Dedifferentiated amniotic fluid mesenchymal stem cell (primary cell): ENCODE results near the gene NEDD8.
"Not testable (repeated sequence)": the region's sequence is repeated elsewhere in the genome, so short reads cannot be mapped to it uniquely, and the experiment has no call there.

ENCODE experiments used
- DNase-seq: peaks from one replicate; pipeline ENCODE4 v3.0.0-alpha.2; 2016; ENCODE audit errors: extremely low spot score

The NEDD8 gene

DNA sequence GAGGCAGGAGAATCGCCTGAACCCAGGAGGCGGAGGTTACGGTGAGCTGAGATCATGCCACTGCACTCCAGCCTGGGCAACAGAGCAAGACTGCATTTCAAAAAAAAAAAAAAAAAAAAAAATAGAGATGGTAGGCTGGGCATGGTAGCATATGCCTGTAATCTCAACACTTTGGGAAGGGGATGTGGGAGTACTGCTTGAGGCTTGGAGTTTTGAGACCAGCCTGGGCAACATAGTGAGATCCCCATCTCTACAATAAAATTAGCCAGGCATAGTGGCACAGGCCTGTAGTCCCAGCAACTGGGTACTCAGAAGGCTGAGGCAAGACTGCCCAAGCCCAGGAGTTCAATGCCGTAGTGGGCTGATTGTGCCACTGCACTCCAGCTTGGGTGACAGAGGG, 9.2 kb downstream of the NEDD8 start:
- not testable (repeated sequence) for DNase-seq

DNA sequence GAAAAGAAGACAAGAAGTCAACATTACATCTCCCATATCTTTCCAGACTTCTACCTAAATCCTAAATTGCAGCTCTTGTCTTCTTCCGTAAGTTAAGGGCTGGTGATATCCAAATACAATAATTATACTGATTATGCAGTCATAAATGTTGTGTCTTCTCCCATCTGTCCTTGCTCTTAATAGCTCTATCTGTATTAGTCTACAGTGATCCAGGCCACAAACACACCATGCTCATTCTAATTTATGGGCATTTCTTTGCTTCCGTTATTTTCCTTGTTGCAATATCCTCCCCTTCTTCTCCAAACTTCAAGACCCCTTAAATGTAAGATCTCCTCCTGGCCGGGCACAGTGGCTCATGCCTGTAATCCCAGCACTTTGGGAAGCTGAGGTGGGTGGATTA, 12.6 kb downstream of the NEDD8 start:
- DNase-seq, result no peak

DNA sequence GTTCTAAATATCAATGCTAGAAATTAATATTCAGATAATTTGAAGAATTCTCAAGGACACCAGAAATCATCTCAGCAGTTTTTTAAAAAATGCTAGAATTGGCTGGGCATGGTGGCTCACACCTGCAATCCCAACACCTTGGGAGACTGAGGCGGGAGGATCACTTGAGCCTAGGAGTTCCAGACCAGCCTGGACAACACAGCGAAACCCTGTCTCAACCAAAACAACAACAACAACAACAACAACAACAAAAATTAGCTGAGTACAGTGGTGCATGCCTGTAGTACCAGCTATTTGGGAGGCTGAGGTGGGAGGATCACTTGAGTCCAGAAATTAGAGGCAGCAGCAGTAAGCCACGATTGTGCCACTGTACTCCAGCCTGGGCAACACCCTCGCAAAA, 13.1 kb downstream of the NEDD8 start:
- no peak for DNase-seq

DNA sequence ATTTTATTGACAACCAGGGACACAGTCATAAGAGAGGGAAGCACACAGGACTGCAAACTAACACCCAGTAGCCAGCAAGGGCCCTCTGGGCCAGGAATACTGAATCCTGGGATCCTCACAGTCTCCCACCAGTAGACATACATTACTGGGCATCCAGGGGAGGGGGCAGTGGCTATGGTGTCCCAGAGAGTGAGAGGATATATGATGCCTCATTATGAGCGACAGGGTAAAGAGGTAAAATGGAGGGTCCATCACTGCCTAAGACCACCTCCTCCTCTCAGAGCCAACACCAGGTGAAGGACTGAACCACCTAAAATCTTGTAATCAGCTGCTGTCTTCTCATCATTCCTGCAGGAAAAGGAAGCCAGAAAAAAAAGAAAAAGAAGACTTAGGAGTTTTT, 15.3 kb downstream of the NEDD8 start:
- not testable (repeated sequence) for DNase-seq

DNA sequence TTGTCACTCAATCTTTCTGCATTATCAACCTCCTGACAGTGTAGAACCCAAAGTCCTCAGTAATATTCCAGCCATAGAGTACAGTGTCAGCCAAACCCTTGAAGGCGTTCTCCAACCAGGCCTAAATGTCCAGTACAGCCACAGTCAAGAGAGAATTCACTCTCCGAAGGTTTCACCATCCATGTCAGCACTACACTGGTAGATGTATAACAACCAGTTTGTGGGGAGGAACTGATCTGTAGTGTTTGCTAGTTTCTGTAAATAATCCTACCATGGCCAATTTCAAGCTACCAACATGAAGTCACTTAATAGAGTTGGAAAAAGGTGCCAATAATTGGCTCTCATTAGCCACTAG, 15.8 kb downstream of the NEDD8 start:
- no peak for DNase-seq

DNA sequence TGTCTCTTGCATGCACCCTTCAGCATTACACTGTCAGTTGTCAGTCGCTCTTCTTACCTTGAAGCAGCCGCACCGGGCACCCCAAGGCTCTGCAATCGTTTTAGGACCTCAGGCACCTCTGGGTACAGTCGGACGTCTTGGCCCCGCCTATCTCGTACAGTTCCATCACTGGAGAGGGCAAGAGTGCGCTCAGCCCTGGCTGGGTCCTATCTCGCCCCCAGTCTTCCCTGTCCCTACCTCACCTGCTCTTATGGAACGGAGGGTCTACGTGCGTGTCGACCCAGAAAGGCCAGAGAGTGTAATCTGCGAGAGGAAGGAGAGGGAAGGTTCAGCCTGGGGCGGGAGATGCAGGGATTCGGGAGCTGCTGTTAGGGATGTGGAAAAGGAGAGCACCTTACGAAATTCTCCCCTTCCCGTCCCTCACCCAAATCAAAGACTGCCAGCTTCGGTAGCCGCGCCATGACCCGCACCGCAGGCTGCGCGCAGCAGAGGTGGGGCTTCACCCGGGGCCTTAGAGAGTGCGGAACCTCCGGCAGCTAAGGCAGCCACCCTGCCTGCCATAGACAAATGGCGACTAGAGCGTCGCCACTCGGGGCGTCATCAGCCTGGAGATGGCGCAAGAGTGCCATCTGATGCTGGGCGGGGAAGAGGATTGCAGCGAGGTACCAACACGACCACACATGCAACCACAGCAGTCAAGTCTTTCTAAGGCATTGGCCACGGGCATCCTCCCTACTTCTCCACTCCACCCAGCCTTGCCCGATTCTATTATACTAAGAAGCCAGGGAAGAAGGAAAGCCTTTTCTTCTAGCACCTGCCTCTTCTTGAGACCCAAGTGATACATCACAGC, 16.4 kb downstream of the NEDD8 start, which contains the start of gene MDP1:
Gene MDP1 (minus strand): TSS at position 572 of the 850 bp plus-strand sequence. CDS start 111 bp downstream, at position 461.
- peak; percentile 81 for DNase-seq

DNA sequence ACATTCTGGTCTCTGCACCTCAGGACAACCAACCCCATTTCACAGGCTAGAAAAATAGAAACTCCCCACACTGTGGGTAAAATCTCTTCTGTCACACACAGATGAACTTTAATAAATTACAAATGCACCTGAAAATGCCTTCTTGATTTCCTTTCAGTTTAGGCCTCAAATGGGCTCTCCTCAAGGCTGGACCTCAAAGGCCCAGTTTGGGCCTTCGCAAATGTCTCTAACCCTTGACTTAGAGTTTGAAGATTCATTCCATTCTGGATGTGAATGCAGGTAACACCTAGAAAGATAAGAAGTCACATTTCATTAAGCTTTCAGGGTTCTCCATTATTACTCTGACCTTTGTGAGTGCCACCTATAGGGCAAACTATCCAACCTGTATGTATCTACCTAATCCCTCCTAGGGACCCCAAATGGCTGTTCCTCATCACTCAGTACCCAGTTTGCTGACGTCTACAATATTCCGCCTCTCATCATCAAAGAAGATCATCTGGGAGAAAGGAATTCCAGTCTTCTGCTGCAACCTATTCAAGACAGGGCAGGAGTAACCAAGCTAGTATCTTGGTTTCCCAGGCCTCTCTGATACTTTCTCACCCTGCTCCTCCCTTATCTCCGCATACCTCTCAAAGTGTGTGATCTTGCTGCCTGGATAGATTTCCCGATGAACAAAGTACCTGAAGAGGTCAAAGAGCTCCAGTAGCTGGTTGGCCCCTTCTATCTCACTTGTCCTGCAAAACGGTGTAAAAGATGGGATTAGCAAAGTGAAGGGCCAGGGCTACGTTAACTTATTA, 18.1 kb downstream of the NEDD8 start:
- no peak for DNase-seq

DNA sequence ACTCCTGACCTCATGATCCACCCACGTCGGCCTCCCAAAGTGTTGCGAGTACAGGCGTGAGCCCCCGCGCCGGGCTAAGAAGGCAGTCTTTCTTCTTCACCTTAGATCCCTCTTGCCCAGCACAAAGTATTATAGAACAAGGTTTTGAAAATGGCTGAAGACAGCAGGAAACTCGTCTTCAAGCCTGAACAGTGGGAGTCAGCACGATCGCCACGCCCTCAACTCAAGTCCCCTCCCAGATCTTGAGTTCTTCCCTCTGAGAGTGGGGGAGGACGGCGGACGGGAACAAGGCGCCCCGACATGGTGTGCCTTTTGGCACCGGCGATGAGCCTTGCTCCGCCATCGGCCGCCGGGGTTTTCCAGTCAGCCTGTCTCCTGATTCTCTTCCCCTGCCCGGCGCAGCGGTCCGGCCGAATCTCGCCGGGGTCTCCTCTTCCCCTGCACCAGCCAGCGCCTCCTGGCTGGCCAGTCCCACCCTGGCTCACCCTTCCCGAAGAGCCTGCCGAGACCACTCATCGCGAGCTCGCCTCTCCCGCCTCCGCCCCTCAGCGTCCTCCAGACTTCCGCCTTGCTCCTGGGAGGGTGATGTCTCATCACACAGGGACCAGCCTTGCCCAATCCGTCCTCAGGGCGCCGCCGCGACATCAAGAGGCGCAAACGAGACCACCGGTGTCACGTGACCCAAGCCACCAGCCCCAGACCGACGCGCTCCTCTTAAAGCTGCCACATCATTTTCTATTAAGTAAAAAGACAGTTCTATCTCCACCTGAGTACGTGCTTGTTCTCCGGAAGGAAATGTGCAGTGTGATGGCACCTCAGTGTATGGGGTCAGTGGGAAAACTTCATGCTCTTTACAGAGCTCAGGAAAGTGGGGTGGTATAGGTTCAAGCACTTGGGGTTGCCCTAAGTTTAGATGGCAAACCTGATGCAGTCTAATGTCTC, 19.0 kb downstream of the NEDD8 start, which contains the start of gene CHMP4A:
Gene CHMP4A (minus strand): TSS at position 565 of the 942 bp plus-strand sequence. CDS start 49 bp downstream, at position 516.
- peak; percentile 98 for DNase-seq

DNA sequence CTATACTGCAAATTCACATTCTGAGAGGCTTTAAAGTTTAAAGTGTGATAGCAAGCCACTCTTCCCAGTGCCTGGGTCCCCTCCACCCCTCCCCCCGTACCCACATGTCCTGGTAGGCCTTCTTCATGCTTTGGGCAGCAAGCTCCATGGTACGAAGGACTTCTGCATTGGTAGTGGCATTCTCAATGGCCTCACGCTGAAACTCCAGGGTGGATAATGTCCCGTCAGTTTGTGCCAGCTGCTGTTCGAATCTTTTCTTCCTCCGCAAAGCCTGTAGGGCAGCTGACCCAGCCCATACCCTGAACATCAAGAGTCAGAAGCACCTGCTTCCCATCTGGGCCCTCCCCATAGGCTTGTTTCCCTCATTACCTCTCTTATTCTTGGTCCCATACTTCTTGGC, 20.9 kb downstream of the NEDD8 start:
- DNase-seq, result no peak

DNA sequence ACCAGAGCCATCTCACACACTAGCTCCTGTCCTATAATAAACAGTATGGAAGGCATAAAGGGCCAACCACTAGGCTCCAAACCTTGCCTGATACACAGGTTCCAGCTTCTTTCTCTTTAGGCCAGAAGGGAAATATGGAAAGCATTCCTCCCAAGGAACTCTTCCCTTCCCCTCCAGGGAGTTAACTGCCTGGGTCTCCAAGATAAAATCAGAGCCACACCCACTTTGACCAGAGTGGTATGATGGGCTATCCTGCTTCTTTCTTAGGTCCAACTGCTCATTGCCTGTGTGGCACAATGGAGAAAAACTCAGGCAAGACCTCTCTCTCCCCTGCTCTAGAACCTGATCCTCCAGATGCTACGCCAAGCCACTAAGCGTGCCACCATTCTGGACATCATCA, 24.5 kb downstream of the NEDD8 start:
- DNase-seq, result no peak

DNA sequence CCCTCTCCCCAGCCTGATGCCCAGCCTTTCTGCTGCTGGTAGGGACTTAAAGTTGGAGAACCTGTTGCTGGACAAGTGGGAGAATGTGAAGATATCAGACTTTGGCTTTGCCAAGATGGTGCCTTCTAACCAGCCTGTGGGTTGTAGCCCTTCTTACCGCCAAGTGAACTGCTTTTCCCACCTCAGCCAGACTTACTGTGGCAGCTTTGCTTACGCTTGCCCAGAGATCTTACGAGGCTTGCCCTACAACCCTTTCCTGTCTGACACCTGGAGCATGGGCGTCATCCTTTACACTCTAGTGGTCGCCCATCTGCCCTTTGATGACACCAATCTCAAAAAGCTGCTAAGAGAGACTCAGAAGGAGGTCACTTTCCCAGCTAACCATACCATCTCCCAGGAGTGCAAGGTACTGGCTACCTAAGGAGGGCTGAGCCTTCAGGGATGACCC, 25.0 kb downstream of the NEDD8 start:
- DNase-seq, result no peak

DNA sequence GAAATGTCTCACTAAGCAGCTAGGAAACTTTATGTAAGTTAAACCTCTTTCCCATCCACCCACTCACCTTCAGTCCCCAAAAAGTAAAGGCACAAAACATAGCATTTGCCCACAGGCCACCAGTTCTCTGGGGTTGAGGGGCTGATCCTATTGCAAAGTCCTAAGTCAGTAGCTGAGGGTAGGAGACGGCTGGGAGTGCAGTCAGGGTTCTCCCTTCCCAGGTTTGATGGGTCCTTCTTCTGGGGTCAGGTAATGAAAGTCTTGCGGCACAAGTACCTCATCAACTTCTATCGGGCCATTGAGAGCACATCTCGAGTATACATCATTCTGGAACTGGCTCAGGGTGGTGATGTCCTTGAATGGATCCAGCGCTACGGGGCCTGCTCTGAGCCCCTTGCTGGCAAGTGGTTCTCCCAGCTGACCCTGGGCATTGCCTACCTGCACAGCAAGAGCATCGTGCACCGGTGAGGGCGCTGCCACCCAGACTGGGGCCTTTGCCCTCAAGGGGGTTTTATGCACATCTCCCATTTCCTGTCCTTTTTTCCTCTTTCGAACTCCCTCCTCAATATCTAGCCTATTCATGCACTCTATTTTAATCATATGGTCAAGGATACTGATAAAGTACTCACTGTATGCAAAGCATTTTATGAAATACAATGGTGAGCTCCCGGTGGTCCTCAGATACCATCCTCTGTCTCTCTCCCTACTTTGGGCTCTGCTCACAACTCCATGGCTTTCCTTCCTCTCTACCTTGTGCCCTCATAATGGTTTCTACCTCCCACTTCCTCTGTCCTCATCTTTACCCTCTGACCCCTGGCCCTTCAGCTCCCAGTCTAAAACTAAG, 25.7 kb downstream of the NEDD8 start:
- no peak for DNase-seq

DNA sequence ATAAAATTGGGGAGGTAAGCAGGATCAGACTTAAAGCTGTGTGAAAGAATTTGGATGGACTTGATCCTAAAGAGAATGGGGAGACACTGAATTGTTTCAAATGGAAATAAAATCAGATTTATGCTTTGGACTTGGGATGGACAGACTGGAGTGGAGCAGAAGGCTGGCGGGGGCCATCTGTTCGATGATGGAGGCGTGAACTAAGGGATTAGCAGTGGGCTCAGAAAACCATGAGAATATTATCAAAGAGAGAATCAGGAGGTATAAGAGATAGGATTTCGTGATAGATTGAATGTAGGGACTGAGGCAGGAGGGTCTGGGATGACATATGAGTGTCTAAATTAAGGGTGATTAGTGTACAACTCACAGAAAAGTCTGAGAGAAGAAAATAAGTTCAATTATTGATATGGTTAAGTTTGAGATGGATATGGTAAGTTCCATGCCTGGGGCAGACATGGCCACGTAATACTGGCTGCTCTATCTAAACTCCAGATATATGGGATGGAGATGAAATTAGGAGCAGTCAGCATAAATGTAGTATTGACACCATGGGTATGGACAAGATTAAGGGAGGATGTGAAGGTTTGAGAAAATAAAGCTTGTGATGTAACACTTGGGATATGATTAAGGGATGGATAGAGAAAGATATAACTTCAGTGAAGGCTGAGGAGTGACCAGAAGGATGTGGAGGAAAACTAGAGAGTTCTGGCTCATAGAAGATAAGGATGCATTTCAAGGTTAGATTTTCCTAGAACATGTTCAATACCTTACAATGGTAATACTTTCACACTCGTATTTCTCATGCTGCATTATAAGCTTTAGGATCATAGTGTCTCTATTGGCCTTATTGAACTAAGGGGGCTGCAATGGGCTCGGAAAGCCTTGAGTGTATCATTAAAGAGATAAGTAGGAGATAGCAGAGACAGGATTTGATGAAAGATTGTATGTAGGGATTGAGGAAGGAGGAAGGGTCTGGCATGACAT, 27.7 kb downstream of the NEDD8 start:
- DNase-seq, result no peak

DNA sequence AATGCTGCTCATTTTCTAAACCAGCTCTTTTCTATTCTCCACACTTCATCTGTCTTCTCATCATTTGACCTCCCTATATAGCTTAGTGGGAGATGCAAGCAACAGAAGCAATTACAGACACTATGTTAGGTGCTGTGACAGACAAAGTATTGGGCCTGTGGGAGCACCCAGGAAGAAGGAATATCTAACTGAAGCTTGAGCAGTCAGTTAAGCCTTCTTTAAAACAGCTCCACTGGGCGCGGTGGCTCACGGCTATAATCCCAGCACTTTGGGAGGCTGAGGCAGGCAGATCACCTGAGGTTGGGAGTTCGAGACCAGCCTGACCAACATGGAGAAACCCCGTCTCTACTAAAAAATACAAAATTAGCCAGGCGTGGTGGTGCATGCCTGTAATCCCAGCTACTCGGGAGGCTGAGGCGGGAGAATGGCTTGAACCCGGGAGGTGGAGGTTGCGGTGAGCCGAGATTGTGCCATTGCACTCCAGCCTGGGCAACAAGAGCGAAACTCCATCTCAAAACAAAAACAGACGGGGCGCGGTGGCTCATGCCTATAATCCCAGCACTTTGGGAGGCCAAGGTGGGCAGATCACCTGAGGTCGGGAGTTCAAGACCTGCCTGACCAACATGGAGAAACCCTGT, 28.8 kb downstream of the NEDD8 start:
- DNase-seq, result not testable (repeated sequence)

DNA sequence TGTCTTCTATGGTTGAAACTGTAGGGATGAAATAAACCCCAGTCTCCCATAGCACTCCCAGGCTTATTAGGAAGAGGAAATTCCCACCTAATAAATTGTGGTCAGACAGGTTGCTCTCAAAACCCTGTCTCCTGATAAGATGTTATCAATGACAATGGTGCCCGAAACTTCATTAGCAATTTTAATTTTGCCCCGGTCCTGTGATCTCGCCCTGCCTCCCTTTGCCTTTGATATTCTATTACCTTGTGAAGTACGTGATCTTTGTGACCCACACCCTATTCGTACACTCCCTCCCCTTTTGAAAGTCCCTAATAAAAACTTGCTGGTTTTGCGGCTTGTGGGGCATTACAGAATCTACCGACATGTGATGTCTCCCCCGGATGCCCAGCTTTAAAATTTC, 29.6 kb downstream of the NEDD8 start:
- not testable (repeated sequence) for DNase-seq

DNA sequence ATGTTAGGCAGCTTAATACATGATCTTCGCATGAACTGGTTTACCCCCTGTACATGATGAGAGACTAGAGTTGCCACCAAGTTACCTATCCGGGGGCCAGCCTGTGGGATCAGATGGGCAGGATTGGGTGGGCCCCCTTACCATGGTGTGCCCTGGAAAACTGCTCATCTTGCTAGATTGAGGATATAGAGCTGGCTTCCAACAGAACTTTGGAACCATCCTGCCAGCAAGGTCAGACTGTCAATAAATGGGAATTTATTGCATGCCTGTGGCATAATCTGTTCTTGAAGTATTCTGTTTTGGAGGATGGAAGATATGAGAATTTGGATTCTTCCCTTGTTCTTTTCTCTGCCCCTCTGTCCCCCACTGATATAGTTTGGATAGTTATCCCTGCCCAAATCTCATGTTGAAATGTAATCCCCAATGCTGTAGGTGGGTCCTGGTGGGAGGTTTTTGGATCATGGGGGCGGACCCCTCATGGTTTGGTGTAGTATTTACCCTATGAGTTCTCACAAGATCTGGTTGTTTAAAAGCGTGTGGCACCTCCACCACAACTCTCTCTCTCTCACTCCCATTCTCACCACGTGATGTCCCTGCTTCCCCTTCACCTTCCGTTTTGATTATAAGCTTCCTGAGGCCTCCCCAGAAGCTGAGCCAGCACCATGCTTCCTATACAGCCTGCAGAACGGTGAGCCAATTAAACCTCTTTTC, 33.2 kb downstream of the NEDD8 start:
- no peak for DNase-seq

DNA sequence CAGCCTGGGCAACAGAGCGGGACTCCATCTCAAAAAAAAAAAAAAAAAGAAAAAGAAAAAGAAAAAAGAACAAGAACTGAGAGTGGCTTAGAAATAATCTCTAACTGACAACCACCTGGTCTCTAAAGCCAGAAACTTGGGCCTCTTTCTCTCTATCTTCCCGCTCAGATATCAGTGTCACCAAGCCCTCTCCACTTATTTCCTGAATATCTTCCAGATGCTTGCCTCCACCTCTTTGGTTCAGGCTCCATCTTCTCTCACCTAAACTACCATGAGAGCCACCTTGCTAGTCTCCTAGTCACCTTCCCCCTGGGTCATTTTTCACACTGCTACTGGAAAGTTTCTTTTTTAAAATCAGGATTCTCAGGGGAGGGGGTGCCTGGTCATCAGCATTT, 35.1 kb downstream of the NEDD8 start:
- no peak for DNase-seq
